ENCODE measurements around the gene PALD1. TPM values are rescaled to one million over a fixed set of nuclear protein-coding genes. Genes with fewer than 3 reads are reported as not detected.

PALD1 gene
- total and polyA plus RNA-seq, 2 of the 13 experiments (the other 11 are each of a cell fraction or from before 2014, with no cell fraction given) = 0.07 to 0.09 TPM

DNA sequence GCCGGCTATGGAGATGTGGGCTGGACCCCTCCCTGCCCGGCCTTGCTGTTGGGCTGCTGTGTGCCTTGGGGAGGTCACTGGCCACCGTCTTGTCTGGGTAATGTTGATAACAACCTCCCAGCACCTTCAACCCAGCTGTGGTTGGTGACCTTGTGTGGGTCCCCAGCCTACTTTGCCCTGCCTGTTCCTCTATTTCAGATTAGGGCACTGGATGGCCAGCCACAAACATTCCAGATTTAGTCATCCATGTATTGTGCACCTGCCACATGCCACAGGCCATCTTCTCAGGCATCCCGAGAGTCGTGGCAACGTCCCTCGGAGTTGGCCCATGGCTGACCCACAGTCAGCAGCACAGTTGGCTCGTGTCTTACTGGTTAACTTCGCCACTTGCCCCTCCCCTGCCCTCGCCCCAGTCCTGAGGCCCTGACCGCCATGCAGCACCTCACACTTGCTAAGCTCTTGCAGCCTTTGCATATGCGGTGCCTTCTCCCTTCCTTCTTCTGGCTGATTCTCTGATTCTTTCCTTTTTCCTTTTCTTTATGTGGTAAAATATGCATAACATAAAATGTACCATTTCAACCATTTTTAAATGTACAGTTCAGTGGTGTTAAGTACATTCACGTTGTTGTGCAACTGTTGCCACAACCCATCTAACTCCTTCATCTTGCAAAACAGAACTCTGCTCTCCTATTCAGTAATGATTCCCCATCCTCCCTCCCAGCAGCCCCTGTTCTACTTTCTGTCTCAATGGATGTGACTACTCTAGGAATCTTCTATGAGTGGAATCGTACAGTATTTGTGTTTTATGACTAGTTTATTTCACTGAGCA, 63.4 kb downstream of the PALD1 start:
- Histone ChIP-seq H3K4me3 (replicated peaks in 1 of 3; ENCODE audit: insufficient read depth in 1 of 3, low read depth in 2 of 3, low read length in 3 of 3) (no peak overlapping the region), H3K4me1 (ENCODE audit: insufficient read depth, low read length) (peaks cover 32% of the 10 kb centered on the region), H4K20me1 (ENCODE audit: insufficient read depth, low read length) (no peaks in the 10 kb centered on the region), H3K79me2 (ENCODE audit: insufficient read depth, low read length) (no peaks in the 10 kb centered on the region), H3K36me3 (replicated peaks in 1 of 2; ENCODE audit: control insufficient read depth in 1 of 2, insufficient read depth in 2 of 2, low read length in 2 of 2) (no peaks in the 10 kb centered on the region), H2AFZ (ENCODE audit: low read length) (no peak overlapping the region), H3K9me3 (ENCODE audit: low read length) (no peaks in the 10 kb centered on the region), H3K9ac (ENCODE audit: insufficient read depth, low read depth, low read length) (no peak overlapping the region), H3K4me2 (ENCODE audit: low read depth, low read length) (no peak overlapping the region), H3K27me3 (ENCODE audit: control insufficient read depth in 1 of 2, insufficient read depth in 2 of 2, low read length in 2 of 2) (peaks cover 3 to 27% of the 10 kb centered on the region in 2 experiments; a peak in 3 of 5 replicates), H3K27ac (ENCODE audit: extremely low read length, insufficient read depth, low read length) (no peak overlapping the region)
- POLR2A ChIA-PET = no interaction called here
- TF ChIP-seq SMARCC2 (IDR thresholded peaks at IDR 0.05) (no peak), GATAD1 (CRISPR knock-in tag; IDR thresholded peaks at IDR 0.05) (no peak), CEBPB (IDR thresholded peaks at IDR 0.05; ENCODE audit: borderline replicate concordance, low read depth, low read length) (peak; percentile 22; the same call in 1 of the 2 replicates), ZNF766 (CRISPR knock-in tag; IDR thresholded peaks at IDR 0.05; ENCODE audit: borderline replicate concordance) (no peak), ZNF430 (CRISPR knock-in tag; IDR thresholded peaks at IDR 0.05) (no peak)
- TF ChIP-seq, protein P1, sequence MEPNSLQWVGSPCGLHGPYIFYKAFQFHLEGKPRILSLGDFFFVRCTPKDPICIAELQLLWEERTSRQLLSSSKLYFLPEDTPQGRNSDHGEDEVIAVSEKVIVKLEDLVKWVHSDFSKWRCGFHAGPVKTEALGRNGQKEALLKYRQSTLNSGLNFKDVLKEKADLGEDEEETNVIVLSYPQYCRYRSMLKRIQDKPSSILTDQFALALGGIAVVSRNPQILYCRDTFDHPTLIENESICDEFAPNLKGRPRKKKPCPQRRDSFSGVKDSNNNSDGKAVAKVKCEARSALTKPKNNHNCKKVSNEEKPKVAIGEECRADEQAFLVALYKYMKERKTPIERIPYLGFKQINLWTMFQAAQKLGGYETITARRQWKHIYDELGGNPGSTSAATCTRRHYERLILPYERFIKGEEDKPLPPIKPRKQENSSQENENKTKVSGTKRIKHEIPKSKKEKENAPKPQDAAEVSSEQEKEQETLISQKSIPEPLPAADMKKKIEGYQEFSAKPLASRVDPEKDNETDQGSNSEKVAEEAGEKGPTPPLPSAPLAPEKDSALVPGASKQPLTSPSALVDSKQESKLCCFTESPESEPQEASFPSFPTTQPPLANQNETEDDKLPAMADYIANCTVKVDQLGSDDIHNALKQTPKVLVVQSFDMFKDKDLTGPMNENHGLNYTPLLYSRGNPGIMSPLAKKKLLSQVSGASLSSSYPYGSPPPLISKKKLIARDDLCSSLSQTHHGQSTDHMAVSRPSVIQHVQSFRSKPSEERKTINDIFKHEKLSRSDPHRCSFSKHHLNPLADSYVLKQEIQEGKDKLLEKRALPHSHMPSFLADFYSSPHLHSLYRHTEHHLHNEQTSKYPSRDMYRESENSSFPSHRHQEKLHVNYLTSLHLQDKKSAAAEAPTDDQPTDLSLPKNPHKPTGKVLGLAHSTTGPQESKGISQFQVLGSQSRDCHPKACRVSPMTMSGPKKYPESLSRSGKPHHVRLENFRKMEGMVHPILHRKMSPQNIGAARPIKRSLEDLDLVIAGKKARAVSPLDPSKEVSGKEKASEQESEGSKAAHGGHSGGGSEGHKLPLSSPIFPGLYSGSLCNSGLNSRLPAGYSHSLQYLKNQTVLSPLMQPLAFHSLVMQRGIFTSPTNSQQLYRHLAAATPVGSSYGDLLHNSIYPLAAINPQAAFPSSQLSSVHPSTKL (CRISPR knock-in tag; IDR thresholded peaks at IDR 0.05) = no peak
- FAIRE-seq = no peak
- CTCF ChIA-PET (ENCODE audit: low intra/inter-chr PET ratio, low total read pairs) = interaction anchor here (1.5 to 2.0 kb wide), 3 partner anchors 81 to 162 kb away, joined by 4 to 14 read pairs (median 4); no protein-coding TSS in a partner anchor
- BruUV-seq (replicated peaks) = no TSS peak
- in situ Hi-C loops (cut with HindIII; ENCODE audit: extremely low pct_ligation_motif_present, low pct_unique_long_range_greater_than_20kb) (no loop called here), intact Hi-C loops (cut with micrococcal nuclease; ENCODE audit: unreplicated experiment) (loop anchor here (2.0 kb wide), 1 partner anchor 161 kb away; no protein-coding TSS in a partner anchor)
- DNase-seq (ENCODE audit: low spot score) = no peak
- no peak for ATAC-seq
- 13% methylated on average over 9 of the region's 14 CpGs for WGBS (ENCODE audit: low lambda C conversion rate)

Data from HepG2 (cell line).